GM12865 (cell line): ENCODE measurements around the gene MGAT1.
A peak's percentile ranks its signal among the peaks of the same experiment; 100 is the strongest.
"Not testable (repeated sequence)": the region's sequence is repeated elsewhere in the genome, so short reads cannot be mapped to it uniquely, and the experiment has no call there.

ENCODE experiments used
- DNase-seq: peaks from one replicate; pipeline ENCODE4 v3.0.0; 2010; ENCODE audit warnings: low read depth
- H3K4me3 ChIP-seq: 2 replicates; pipeline ENCODE4 v1.5.1; 2011; ENCODE audit warnings: mild to moderate bottlenecking, low read depth, low read length, control low read depth
- CTCF ChIP-seq: IDR thresholded peaks from 2 replicates; pipeline ENCODE4 v1.5.1; 2011; ENCODE audit warnings: low read length, control low read depth, low read depth, inconsistent platforms; ENCODE audit not compliant: insufficient read depth; ENCODE audit errors: missing control alignments

Gene MGAT1

GRCh38 chr5:180790524-180790923, 12.1 kb downstream of the MGAT1 start:
- no peak for TF ChIP-seq CTCF
- H3K4me3 ChIP-seq, result no peak overlapping the region
- no peak for DNase-seq

GRCh38 chr5:180790020-180790419, 12.6 kb downstream of the MGAT1 start:
- H3K4me3 ChIP-seq, result no peak overlapping the region
- TF ChIP-seq CTCF, result peak; percentile 8
- peak; percentile 38 for DNase-seq

- DNase-seq, H3K4me3 ChIP-seq: not testable (repeated sequence)
These were observed 13.8 kb downstream of the MGAT1 start for GRCh38 chr5:180788651-180789410.

- no peak for DNase-seq
- no peak overlapping the region for H3K4me3 ChIP-seq
- no peak for TF ChIP-seq CTCF
These were observed 14.7 kb downstream of the MGAT1 start for GRCh38 chr5:180787711-180788431.

GRCh38 chr5:180786531-180787398, 15.8 kb downstream of the MGAT1 start:
- DNase-seq, result no peak
- TF ChIP-seq CTCF, result no peak
- no peak overlapping the region for H3K4me3 ChIP-seq

GRCh38 chr5:180785794-180786221, 16.8 kb downstream of the MGAT1 start:
- no peak for TF ChIP-seq CTCF
- no peak overlapping the region for H3K4me3 ChIP-seq
- no peak for DNase-seq

- no peak overlapping the region for H3K4me3 ChIP-seq
- TF ChIP-seq CTCF, result no peak
- no peak for DNase-seq
These were observed 17.4 kb downstream of the MGAT1 start for GRCh38 chr5:180785121-180785781.
